ENCODE results near the gene FGB. TPM values are rescaled to one million over a fixed set of nuclear protein-coding genes. Genes with fewer than 3 reads are reported as not detected.

The FGB gene
- total RNA-seq, 1 donor from 2014 or later: not detected

DNA sequence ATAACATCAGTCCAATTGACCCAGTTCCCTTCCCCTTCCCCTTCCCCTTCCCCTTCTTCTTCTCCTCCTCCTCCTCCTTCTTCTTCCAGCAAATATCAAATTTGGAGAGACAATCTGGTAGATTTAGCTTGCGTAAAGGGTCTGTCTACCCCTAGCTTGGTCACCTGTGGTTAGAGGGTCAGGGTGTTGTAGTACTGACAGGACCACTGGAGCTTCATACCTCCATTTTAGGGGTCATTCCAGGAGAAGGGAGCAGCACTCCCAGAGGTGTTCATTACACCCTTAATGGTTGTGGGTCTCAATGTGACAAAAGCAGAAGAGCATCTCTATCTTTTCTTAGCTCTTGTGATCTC is 3.7 kb upstream of the FGB start:
- H3K36me3 ChIP-seq: no peaks in the 10 kb centered on the region
- no peaks in the 10 kb centered on the region for H3K4me1 ChIP-seq
- no peak overlapping the region for H3K4me2 ChIP-seq
- Mint-ChIP-seq H3K4me1 (no peaks in the 10 kb centered on the region), H3K27ac (no peak overlapping the region), H3K36me3 (no peaks in the 10 kb centered on the region), H3K4me3 (no peak overlapping the region), H3K27me3 (ENCODE audit: insufficient read depth, low read depth) (peaks cover 2% of the 10 kb centered on the region), H3K9me3 (no peaks in the 10 kb centered on the region)
- no peak overlapping the region for H3K27ac ChIP-seq
- no peaks in the 10 kb centered on the region for H3K27me3 ChIP-seq
- TF ChIP-seq EZH2phosphoT487 (IDR thresholded peaks at IDR 0.05) (no peak), EZH2 (IDR thresholded peaks at IDR 0.05) (no peak)
- TF ChIP-seq, protein P1, sequence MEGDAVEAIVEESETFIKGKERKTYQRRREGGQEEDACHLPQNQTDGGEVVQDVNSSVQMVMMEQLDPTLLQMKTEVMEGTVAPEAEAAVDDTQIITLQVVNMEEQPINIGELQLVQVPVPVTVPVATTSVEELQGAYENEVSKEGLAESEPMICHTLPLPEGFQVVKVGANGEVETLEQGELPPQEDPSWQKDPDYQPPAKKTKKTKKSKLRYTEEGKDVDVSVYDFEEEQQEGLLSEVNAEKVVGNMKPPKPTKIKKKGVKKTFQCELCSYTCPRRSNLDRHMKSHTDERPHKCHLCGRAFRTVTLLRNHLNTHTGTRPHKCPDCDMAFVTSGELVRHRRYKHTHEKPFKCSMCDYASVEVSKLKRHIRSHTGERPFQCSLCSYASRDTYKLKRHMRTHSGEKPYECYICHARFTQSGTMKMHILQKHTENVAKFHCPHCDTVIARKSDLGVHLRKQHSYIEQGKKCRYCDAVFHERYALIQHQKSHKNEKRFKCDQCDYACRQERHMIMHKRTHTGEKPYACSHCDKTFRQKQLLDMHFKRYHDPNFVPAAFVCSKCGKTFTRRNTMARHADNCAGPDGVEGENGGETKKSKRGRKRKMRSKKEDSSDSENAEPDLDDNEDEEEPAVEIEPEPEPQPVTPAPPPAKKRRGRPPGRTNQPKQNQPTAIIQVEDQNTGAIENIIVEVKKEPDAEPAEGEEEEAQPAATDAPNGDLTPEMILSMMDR (IDR thresholded peaks at IDR 0.05): no peak
- no peak overlapping the region for H3K9ac ChIP-seq
- no peaks in the 10 kb centered on the region for H4K20me1 ChIP-seq (ENCODE audit: low read depth)
- no peaks in the 10 kb centered on the region for H3K79me2 ChIP-seq (ENCODE audit: low read depth)
- H3K4me3 ChIP-seq: no peak overlapping the region
- H3F3A ChIP-seq (ENCODE audit: low read depth): no peaks in the 10 kb centered on the region
- no peaks in the 10 kb centered on the region for H3K9me3 ChIP-seq (ENCODE audit: low read depth)
- DNase-seq (ENCODE audit: low spot score): no peak
- no peak overlapping the region for H2AFZ ChIP-seq (replicated peaks)

DNA sequence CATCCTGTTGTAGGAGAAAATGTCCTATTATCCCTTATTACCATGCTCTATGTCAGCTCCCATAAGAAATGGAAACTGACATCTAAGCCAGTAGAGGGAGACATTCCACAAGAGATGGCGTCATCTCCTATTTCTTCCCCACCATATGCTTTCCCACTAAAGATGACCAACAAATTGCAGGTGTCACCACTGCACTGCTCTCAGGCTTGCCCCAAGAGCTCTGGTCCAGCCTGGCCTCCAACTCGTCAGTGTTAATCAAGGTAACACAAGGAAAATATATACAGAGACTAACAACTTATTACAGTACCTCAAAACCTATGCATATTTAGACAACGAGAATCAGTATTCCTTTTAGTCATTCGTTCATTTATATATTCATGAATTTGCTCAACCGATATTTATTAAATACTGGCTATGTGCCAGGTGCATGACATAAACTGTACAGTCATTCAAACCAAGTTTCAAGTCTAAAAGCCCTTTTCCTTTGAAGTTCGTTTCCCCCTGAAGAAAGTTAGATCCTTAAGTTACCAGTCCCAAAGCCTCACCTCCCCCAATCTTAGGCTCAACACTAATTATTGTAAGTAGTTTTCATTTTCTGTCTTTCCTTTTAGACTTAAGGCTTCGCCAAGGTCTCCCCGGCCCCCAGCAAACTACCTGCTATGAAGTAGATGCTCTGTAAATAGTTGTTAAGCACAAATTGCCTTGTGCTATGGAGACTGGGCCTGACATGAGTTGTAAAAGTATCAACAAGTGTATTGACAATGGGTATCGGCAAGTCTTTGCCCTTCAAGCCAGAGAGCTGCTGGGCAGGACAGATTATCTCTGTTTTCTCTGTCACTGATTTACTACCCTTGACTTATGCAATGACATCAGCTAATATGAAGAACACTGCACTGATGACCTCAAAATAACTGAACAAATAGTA is 3.1 kb upstream of the FGB start:
- peak; percentile 56 for DNase-seq (ENCODE audit: low spot score)
- H3K27ac Mint-ChIP-seq: no peak overlapping the region
- H3K4me3 Mint-ChIP-seq: no peak overlapping the region

DNA sequence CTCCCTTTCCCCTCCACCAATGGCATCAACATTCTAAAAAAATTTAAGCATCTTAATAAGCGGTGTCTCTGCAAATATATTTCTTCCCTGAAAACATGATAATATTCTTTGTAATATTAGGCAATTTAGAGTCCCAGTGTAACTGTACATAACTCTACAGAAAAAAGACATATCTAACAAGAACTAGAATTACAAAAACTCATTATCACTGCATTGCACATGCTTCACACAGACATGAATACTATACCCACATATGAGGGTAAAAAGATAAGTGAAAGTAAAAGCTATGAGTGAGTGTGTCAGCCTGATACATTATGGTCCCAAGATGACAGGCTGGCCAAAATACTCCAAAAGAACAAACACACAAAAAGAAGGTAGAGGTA is 2.4 kb upstream of the FGB start:
- Histone ChIP-seq H3K36me3 (no peaks in the 10 kb centered on the region), H3K9ac (no peak overlapping the region), H2AFZ (replicated peaks) (no peak overlapping the region), H3K27me3 (no peaks in the 10 kb centered on the region), H3K27ac (no peak overlapping the region), H3K4me3 (no peak overlapping the region), H3K4me2 (no peak overlapping the region), H3K4me1 (no peaks in the 10 kb centered on the region), H4K20me1 (ENCODE audit: low read depth) (no peaks in the 10 kb centered on the region), H3K79me2 (ENCODE audit: low read depth) (no peaks in the 10 kb centered on the region), H3F3A (ENCODE audit: low read depth) (no peaks in the 10 kb centered on the region), H3K9me3 (ENCODE audit: low read depth) (no peaks in the 10 kb centered on the region)
- H3K27me3 Mint-ChIP-seq (ENCODE audit: insufficient read depth, low read depth): peaks cover 2% of the 10 kb centered on the region
- no peak for DNase-seq (ENCODE audit: low spot score)
- H3K9me3 Mint-ChIP-seq: no peaks in the 10 kb centered on the region
- no peak overlapping the region for H3K27ac Mint-ChIP-seq
- no peaks in the 10 kb centered on the region for H3K4me1 Mint-ChIP-seq
- no peak overlapping the region for H3K4me3 Mint-ChIP-seq
- TF ChIP-seq EZH2phosphoT487 (IDR thresholded peaks at IDR 0.05) (no peak), EZH2 (IDR thresholded peaks at IDR 0.05) (no peak)
- TF ChIP-seq, protein P1 (IDR thresholded peaks at IDR 0.05): no peak
- H3K36me3 Mint-ChIP-seq: no peaks in the 10 kb centered on the region

More for the DNA sequence above, 3.1 kb upstream of the FGB start:
- Histone ChIP-seq H3K36me3 (no peaks in the 10 kb centered on the region), H3K27me3 (no peaks in the 10 kb centered on the region), H3F3A (ENCODE audit: low read depth) (no peaks in the 10 kb centered on the region), H2AFZ (replicated peaks) (no peak overlapping the region), H3K4me1 (no peaks in the 10 kb centered on the region), H3K9ac (no peak overlapping the region), H3K4me2 (no peak overlapping the region), H3K4me3 (no peak overlapping the region), H4K20me1 (ENCODE audit: low read depth) (no peaks in the 10 kb centered on the region), H3K79me2 (ENCODE audit: low read depth) (no peaks in the 10 kb centered on the region), H3K9me3 (ENCODE audit: low read depth) (no peaks in the 10 kb centered on the region), H3K27ac (no peak overlapping the region)
- TF ChIP-seq EZH2phosphoT487 (IDR thresholded peaks at IDR 0.05) (no peak), EZH2 (IDR thresholded peaks at IDR 0.05) (no peak)
- TF ChIP-seq, protein P1 (IDR thresholded peaks at IDR 0.05): peak; percentile 74
- H3K9me3 Mint-ChIP-seq: no peaks in the 10 kb centered on the region
- no peaks in the 10 kb centered on the region for H3K4me1 Mint-ChIP-seq
- peaks cover 2% of the 10 kb centered on the region for H3K27me3 Mint-ChIP-seq (ENCODE audit: insufficient read depth, low read depth)
- H3K36me3 Mint-ChIP-seq: no peaks in the 10 kb centered on the region
